Measurements from ENCODE around the gene STXBP1. TPM values are rescaled to one million over a fixed set of nuclear protein-coding genes. Genes with fewer than 3 reads are reported as not detected.

Gene STXBP1
- total and polyA plus RNA-seq, 2 of the 8 experiments (the other 6 are each of a cell fraction or from before 2014, with no cell fraction given) = 11.5 to 60.9 TPM

DNA sequence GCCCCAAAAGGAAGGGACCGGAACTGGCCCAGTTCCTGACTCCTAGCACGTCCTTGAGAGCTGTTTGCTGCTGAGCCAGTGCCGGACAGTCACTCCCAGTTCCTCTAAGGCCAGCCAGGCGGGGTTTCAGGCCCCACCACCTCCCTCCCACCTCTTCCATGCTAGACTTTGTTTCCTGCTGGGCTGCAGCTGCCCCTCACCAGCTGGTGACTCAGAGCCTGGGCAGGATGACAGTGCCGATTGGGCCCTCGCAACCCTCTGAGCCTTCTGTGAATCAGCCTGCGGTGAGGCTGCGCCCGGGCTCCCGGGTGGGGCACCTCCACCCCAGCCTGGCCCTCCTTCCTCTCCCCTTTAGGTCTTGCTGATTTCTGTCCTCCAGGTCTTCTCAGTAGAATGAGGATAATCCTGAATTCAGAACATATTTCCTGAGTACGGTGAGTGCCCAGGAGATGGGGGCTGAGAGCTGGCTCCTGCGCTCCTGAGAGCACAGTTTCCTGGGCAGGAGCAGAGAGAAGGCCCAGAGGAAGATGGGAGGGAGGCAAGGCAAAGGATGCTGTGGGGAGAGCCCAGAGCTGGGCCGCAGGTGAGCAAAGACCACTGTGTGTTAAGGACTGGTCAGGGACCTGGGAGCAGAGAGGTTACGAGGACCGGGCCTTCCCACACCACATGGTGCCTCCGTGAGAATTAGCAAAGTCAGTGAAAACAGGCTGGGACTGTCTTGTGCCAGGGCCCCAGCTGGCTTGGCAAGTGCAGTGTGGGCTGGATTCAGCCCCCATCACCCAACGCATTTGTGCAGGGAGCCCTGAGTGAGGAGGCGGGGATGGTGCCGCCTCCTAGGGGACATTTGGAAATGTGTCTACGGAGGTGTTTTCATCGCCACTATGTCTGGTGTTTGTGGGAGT, 32.9 kb upstream of the STXBP1 start (continued):
- no peak for TF ChIP-seq GTF2F1 (IDR thresholded peaks at IDR 0.05; ENCODE audit: borderline replicate concordance, low read depth, low read length)
- no peak for TF ChIP-seq KDM1A (IDR thresholded peaks at IDR 0.05; ENCODE audit: borderline replicate concordance, low read length)
- TF ChIP-seq RBBP5 (IDR thresholded peaks at IDR 0.05; ENCODE audit: borderline replicate concordance, low read depth, low read length) = no peak
- TF ChIP-seq, protein P1, sequence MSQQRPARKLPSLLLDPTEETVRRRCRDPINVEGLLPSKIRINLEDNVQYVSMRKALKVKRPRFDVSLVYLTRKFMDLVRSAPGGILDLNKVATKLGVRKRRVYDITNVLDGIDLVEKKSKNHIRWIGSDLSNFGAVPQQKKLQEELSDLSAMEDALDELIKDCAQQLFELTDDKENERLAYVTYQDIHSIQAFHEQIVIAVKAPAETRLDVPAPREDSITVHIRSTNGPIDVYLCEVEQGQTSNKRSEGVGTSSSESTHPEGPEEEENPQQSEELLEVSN (IDR thresholded peaks at IDR 0.05) = no peak
- TF ChIP-seq, protein P2, sequence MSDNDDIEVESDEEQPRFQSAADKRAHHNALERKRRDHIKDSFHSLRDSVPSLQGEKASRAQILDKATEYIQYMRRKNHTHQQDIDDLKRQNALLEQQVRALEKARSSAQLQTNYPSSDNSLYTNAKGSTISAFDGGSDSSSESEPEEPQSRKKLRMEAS (IDR thresholded peaks at IDR 0.05) = 0 out of 2 replicates have a peak, but pooled peaks have one; percentile 14
- no peak for TF ChIP-seq EP300 (IDR thresholded peaks at IDR 0.05; ENCODE audit: borderline replicate concordance in 1 of 2, low read depth in 2 of 2, low read length in 2 of 2)
- TF ChIP-seq JUND (IDR thresholded peaks at IDR 0.05; ENCODE audit: low read length) = peak; percentile 72
- TF ChIP-seq TEAD4 (IDR thresholded peaks at IDR 0.05; ENCODE audit: low read depth, low read length) = no peak
- 0 out of 4 replicates have a peak, but pooled peaks of 1 of the 2 experiments have one; percentile 50 for TF ChIP-seq HDAC2 (IDR thresholded peaks at IDR 0.05; ENCODE audit: borderline replicate concordance in 1 of 2, low read depth in 2 of 2, low read length in 2 of 2)
- no peak for TF ChIP-seq YY1 (IDR thresholded peaks at IDR 0.05; ENCODE audit: low read depth, low read length)
- TF ChIP-seq SIN3A (conservative IDR thresholded peaks at IDR 0.05 in 1 of 2, IDR thresholded peaks at IDR 0.05 in 1 of 2; ENCODE audit: low read depth in 1 of 2, low read length in 2 of 2) = peak in 1 of 2 experiments; percentile 70; a peak in 1 of 4 replicates
- TF ChIP-seq BACH1 (IDR thresholded peaks at IDR 0.05; ENCODE audit: low read length) = 0 out of 2 replicates have a peak, but pooled peaks have one; percentile 20
